ENCODE data around the gene ICA1.

ICA1 gene

GRCh38 chr7:8135417-8135816 is 126.5 kb downstream of the ICA1 start (continued):
- TF ChIP-seq ZNF280C (tag by site-specific recombination; IDR thresholded peaks at IDR 0.05) (no peak), BCL11B (tag by site-specific recombination; IDR thresholded peaks at IDR 0.05; ENCODE audit: low read depth) (no peak), ZNF549 (tag by site-specific recombination; IDR thresholded peaks at IDR 0.05) (no peak), ZNF629 (tag by site-specific recombination; IDR thresholded peaks at IDR 0.05) (no peak), GLIS2 (tag by site-specific recombination; IDR thresholded peaks at IDR 0.05) (no peak)

DNA sequence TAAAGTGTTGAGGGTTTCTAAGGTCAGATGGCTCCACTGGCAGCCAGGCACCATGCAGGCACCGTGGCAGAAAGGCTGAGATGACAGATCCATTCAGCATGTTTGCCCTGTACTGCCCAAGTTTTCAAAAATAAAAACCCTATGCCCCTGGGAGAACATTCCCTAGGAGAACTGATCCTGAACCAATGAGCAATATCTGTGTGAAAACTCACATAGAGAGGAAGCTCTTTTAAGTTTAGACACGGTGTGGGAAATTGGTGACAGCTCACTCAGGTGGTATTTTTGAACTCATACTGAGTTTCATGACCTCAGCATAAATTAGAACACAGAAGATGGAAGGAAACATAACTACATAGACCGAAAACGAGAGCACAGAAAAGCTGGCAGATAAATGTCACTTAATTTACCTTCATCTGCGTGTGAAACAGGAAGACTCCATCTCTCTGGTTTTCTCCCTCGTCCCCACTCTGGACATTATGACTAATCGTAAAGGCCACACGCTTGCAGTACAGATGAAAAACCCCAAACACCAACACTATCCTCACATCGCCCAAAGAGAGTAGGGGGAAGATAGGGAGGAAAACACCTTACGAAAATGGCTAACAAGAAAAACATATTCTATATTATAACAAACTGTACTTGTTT is 127.8 kb downstream of the ICA1 start:
- Histone ChIP-seq H3K4me1 (ENCODE audit: control insufficient read depth, insufficient read depth, low read length) (no peaks in the 10 kb centered on the region), H3K4me3 (ENCODE audit: low read depth, low read length) (no peak overlapping the region), H3K9me3 (ENCODE audit: control insufficient read depth, insufficient read depth, low read depth, low read length) (no peaks in the 10 kb centered on the region), H3K27ac (ENCODE audit: extremely low read depth, low read depth, low read length) (no peak overlapping the region), H3K36me3 (ENCODE audit: control insufficient read depth in 2 of 2, insufficient read depth in 1 of 2, low read length in 2 of 2) (no peaks in the 10 kb centered on the region)
- POLR2A ChIA-PET: no interaction called here
- CTCF ChIA-PET: no interaction called here
- TF ChIP-seq ZNF202 (tag by site-specific recombination; IDR thresholded peaks at IDR 0.05; ENCODE audit: borderline replicate concordance): no peak
- no peak for TF ChIP-seq ZNF184 (tag by site-specific recombination; IDR thresholded peaks at IDR 0.05)
- TF ChIP-seq ZNF398 (tag by site-specific recombination; IDR thresholded peaks at IDR 0.05): no peak
- no peak for TF ChIP-seq FEZF1 (tag by site-specific recombination; IDR thresholded peaks at IDR 0.05)
- no peak for TF ChIP-seq ZNF146 (tag by site-specific recombination; IDR thresholded peaks at IDR 0.05)
- TF ChIP-seq ZNF223 (tag by site-specific recombination; IDR thresholded peaks at IDR 0.05): no peak
- TF ChIP-seq ZNF785 (tag by site-specific recombination; IDR thresholded peaks at IDR 0.05): no peak
- no peak for TF ChIP-seq ZNF558 (tag by site-specific recombination; IDR thresholded peaks at IDR 0.05)
- TF ChIP-seq RBAK (tag by site-specific recombination; IDR thresholded peaks at IDR 0.05): no peak
- TF ChIP-seq ZIC2 (tag by site-specific recombination; IDR thresholded peaks at IDR 0.05): no peak
- no peak for TF ChIP-seq ZNF341 (tag by site-specific recombination; IDR thresholded peaks at IDR 0.05; ENCODE audit: low read depth)

DNA sequence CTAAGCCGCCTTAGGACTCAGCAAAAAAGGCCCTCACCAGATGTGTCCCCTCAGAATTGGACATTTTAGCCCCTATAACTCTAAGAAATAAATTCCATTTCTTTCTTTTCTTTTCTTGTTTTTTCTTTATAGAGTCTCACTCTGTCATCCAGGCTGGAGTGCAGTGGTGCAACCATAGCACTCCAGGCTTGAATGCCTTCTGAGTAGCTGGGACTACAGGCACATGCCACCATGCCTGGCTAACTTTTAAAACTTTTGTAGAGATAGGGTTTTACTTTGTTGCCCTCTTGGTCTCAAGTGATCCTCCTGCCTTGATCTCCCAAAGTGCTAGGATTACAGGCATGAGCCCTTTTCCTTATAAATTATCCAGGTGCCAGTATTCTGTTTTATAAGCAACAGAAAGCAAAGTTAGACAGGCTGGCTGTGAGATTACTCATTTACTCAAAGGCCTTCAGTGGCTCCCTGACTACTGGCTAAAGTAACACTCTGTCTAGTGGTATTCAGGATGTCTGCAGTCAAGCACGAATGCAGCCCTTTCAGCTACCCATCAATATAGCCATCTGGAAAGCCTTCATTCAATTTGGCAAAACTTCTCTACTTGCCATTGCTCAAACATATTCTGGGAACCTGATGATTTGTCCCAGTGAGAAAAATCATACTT is 128.6 kb downstream of the ICA1 start:
- no peak for TF ChIP-seq ZNF426 (tag by site-specific recombination; IDR thresholded peaks at IDR 0.05)
- no peak for TF ChIP-seq ZNF514 (tag by site-specific recombination; IDR thresholded peaks at IDR 0.05)
- no peak for TF ChIP-seq ZNF776 (tag by site-specific recombination; IDR thresholded peaks at IDR 0.05; ENCODE audit: borderline replicate concordance)
- TF ChIP-seq ZNF621 (tag by site-specific recombination; IDR thresholded peaks at IDR 0.05): no peak
- Histone ChIP-seq H3K9me3 (ENCODE audit: control insufficient read depth, insufficient read depth, low read depth, low read length) (no peaks in the 10 kb centered on the region), H3K4me1 (ENCODE audit: control insufficient read depth, insufficient read depth, low read length) (no peaks in the 10 kb centered on the region), H3K27ac (ENCODE audit: extremely low read depth, low read depth, low read length) (no peak overlapping the region), H3K4me3 (ENCODE audit: low read depth, low read length) (no peak overlapping the region), H3K36me3 (ENCODE audit: control insufficient read depth in 2 of 2, insufficient read depth in 1 of 2, low read length in 2 of 2) (no peaks in the 10 kb centered on the region)
- CTCF ChIA-PET: no interaction called here
- POLR2A ChIA-PET: no interaction called here

Measured in HEK293 (cell line).